Measurements from ENCODE around the gene AGBL5.

DNA sequence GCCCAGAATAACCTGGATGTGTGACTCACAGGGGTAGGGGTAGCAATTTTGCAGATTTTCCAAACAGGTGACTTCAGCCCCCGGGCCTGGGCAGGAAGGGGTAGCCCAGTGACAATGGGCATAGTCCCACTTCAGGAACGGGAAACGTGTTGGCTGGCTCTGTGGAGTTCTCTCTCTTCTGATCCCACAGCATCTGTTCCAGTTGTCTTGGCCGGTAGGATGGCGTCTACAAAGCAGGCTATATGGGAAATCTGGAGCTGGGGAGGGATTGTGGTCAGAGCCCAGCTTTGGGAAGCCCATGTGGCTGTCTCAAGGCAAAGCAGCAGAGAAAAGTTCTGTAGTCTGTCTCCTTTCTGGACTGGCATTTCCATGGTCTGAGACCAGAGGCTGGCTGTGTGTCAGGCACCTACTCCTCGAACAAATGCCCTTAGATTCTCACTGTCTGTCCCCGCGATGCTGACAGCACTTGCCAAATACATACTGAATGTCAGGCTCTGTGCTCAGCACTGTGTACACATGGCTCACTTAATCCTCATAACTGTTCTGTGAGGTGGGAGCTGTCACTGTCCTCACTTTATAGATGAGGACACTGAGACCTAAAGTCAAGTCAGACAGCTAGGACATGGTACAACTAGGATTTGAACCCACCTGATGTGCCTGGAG, 36.6 kb upstream of the AGBL5 start:
- TF ChIP-seq TSC22D2 (CRISPR knock-in tag; IDR thresholded peaks at IDR 0.05; ENCODE audit: borderline replicate concordance), result no peak
- no peak for TF ChIP-seq NFRKB (IDR thresholded peaks at IDR 0.05)
- no peak for TF ChIP-seq KDM6A (CRISPR knock-in tag; IDR thresholded peaks at IDR 0.05; ENCODE audit: low read depth)
- no peak for TF ChIP-seq POLR2A (IDR thresholded peaks at IDR 0.05; ENCODE audit: insufficient read depth in 1 of 2, low read depth in 2 of 2, low read length in 2 of 2)
- TF ChIP-seq, protein P1, sequence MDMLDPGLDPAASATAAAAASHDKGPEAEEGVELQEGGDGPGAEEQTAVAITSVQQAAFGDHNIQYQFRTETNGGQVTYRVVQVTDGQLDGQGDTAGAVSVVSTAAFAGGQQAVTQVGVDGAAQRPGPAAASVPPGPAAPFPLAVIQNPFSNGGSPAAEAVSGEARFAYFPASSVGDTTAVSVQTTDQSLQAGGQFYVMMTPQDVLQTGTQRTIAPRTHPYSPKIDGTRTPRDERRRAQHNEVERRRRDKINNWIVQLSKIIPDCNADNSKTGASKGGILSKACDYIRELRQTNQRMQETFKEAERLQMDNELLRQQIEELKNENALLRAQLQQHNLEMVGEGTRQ (IDR thresholded peaks at IDR 0.05; ENCODE audit: low read depth, low read length), result no peak
- TF ChIP-seq, protein P1 (CRISPR knock-in tag; IDR thresholded peaks at IDR 0.05; ENCODE audit: borderline replicate concordance), result no peak

All from HepG2 (cell line).